GM18858 (cell line): ENCODE results near the gene GFRA1.

Experiments
- ATAC-seq: cut with Tn5 transposase; IDR thresholded peaks from one replicate; pipeline ENCODE4 v1.9.1; 2021; ENCODE audit not compliant: unreplicated experiment

The GFRA1 gene

DNA sequence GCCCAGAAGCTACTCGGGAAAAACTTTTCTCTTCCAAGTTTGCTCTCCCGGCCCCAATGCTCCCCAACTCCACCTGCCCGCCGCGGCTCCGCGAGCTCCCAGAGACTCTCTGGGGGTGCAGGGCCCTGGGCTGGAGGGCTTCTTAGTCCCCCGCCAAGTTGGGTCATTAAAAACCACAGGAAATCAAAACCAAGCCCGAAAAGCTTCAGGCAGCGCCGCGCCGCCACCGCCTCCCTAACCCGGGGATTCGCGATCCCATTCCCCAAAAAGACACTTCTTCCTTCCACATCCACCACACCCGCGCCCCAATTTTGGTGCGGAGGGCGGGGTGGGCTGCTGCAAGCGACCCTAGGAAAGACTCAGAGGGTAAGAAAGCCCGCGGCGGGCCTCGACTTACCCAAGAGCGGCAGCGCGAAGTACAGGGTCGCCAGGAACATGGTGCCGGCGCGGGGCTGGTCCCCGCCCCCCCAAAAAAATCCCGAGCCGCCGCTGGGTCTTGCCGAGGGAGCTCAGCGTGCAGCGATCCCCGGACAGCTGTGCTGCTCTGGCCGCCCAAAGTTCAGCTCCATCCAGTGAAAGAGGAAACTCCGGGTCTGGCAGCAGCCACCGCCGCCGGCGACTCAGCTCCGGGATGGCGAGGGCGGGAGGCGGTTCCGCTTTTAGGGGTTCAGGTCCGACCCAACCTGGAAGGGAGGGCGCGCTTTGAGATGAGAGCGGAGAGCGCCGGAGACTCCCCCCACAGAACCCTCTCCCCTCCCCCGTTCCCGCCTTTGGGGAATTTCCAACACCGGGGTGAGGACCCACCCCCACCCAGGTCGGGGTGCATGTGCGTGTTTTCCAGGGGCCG is 1.2 kb downstream of the GFRA1 start:
- no peak for ATAC-seq

GRCh38 chr10:116270771-116271592 is 2.0 kb downstream of the GFRA1 start:
- ATAC-seq: no peak

- ATAC-seq: no peak
Observed at GRCh38 chr10:116270126-116270770, 2.8 kb downstream of the GFRA1 start.

- ATAC-seq: no peak
Observed at GRCh38 chr10:116269619-116270018, 3.4 kb downstream of the GFRA1 start.

DNA sequence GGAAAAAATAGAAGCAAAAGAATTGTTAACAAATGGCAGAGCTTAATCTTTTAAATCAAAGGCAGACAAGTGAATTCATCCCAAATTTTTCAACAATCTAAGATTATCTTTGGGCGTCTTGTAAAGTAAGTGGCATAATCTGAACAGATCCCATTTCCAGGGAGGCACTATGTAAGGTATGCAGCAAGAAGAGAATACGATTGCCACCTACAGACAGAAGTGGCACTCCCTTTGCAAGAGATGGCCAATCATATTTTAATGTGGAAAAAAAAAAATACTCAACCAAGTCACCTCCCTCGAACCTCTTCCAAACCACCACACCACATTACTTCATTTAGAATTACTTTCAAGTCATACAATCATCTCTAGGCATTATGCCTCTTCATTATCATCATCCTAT is 4.0 kb downstream of the GFRA1 start:
- no peak for ATAC-seq

- ATAC-seq: no peak
Observed at GRCh38 chr10:116265686-116266085, 7.3 kb downstream of the GFRA1 start.

GRCh38 chr10:116263870-116264655 is 8.9 kb downstream of the GFRA1 start:
- ATAC-seq: no peak

DNA sequence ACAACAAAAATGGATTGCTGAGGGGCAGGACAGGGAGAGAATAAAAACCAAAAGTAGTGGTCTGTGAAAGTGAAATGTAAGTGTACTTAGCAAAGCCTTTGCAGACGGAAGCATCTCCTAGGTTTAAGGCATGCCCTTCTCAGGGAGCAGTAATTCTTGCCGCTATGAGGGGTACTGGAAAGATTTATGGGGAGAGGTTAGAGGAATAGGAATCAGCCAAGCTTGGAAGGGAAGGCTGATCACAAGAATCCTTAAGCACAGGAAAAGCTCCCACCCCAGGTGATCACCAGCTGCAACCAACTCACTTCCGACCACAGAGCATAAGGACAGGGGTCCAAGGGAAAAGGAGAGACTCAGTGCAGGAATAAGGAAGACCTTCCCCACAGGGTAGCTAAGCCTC is 10.3 kb downstream of the GFRA1 start:
- no peak for ATAC-seq

- no peak for ATAC-seq
Observed at GRCh38 chr10:116260599-116260998, 12.4 kb downstream of the GFRA1 start.

DNA sequence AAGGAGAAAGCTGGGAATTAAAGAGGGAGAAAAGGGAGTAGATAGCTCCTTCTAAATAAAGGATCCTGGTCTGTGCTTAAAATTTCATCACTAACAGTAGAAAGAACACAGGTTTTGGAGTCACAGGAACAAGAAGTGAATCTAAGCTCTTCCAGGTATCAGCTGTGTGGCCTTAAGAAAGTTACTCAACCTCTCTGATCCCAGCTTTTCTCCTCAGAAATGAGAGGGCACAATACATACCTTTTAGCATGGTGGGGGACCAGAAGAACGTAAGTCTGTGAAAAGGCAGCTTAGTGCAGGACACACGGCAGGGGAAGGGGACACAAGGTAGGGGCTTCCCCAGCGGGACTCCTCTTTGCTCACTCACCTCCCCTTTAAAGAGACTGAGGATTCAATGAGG is 13.4 kb downstream of the GFRA1 start:
- ATAC-seq: no peak

- no peak for ATAC-seq
Observed at GRCh38 chr10:116257785-116258184, 15.2 kb downstream of the GFRA1 start.

DNA sequence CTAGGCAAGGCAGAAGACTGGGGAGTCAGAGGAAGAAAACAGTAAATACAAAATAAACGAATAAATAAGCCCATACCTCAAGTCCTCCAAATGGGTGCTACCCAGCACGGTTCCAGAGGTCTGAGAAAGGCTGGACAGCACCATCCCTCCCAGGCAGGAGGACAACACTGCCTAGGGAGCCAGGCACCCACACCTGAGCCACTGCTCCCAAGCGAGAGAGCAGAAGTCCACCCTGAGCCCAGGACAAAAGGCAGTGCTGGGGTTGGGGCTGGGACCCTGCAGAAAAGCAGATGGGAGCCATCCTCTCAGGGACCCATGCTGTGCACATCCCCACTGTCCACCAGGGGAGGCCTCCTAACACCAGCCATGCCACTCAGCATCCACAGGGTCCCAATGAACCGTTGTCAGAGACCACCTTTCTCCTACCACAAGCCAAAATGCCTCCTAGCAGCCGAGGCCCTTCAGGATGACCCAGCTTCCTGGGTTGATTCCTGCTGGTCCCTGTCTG is 16.2 kb downstream of the GFRA1 start:
- ATAC-seq: no peak

- no peak for ATAC-seq
Observed at GRCh38 chr10:116255886-116256751, 16.9 kb downstream of the GFRA1 start.

DNA sequence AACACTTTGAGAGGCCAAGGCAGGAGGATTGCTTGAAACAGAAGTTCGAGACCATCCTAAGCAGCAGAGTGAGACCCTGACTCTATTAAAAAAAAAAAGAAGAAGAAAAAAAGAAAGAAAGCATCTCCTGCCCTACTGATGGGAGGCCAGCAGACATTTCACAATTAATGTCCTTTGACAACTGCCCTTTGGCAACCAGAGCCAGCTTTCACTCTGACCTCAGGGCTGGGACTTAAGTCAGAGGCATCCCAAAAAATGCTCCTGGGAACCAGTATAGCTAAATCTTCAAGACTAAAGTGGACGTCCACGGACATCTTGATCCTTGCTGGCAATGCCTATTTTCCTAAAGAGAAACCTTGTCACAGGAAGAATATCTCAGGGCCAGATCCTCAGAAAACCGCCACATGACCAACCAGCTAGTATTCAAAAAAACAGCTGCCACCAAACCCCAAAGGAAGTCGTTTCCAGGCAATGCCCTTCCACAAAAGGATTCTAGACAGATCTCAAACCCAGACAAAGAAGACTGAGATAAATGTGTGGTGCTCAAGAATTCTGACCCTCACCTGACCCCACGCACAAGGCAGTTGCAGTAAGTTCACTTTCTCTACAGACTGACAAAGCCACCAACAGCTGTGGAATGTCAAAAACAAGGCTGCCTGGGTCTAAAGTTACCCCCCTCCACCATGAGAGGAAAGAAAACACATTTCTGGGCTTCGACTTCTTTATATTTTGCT is 18.4 kb downstream of the GFRA1 start:
- ATAC-seq: no peak

- ATAC-seq: no peak
Observed at GRCh38 chr10:116253716-116254115, 19.3 kb downstream of the GFRA1 start.

DNA sequence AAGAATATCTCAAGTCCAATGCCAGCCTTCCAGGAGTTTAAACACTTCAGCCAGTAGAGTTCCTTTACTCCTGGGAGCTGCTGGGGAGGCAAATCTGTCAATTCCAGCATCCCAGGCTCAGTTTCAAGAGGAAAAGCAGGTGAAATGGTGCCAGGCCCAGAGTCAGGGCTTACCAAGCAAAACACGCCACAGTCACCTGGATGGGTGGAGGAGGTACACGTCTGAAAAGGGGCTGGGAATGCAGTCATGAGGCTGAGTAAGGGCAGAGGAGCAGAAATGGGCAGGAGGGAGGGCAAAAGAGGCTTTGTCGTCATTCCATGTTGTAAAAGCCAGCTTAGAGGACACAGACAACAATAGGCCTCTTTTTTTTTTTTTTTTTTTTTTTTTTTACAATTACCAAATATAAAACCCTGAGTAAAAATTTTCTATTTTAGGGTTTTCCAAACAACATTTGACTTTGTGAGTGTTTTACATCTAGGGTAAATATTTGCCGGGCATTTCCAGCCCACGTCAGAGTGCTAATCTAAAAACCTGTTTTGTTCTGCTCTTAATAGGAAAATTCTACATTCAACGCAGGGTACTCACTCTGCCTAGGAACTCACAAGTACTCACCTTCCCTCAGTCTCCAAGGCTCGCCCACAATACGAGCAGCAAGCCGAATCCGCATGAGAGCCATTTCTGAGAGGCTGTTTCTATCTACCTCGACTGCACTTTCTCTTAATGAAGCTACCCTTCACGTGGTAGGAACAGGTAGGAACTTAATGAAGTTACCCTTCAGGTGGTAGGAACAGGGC is 21.2 kb downstream of the GFRA1 start:
- no peak for ATAC-seq

DNA sequence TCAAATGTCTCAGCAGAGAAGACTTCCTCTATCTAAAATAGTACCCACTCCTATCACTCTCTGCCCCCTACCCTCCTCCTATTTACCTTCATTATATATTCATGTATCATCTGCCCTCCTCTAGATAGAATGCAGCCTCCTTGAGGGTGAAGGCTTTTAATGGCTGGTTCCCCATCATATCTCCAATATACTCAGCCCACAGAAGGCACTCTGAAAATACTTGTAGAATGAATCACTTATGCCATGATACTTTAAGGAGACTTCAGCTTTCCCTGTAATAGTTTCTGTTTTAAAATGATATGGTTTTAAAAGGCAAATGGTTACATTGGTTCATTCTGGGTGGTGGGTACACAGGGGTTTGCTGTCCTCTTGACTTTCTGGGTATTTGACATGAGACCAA is 25.3 kb downstream of the GFRA1 start:
- no peak for ATAC-seq

GRCh38 chr10:116246263-116246662 is 26.7 kb downstream of the GFRA1 start:
- no peak for ATAC-seq
